Mesothelial cell of epicardium (in vitro differentiated cells): Measurements from ENCODE around the gene PER1. TPM values are rescaled to one million over a fixed set of nuclear protein-coding genes. Genes with fewer than 3 reads are reported as not detected.
A peak's percentile ranks its signal among the peaks of the same experiment; 100 is the strongest.

ENCODE experiments used
- DNase-seq, 2 experiments: peaks; one replicate each; pipeline ENCODE4 v3.0.0; 2021; ENCODE audit warnings: low spot score in 2 of 2; ENCODE audit not compliant: unreplicated experiment in 2 of 2
- H3K27ac Mint-ChIP-seq: 2 replicates; pipeline ENCODE4 v1.8.0; 2021; ENCODE audit warnings: mixed read lengths
- H3K27me3 Mint-ChIP-seq: 2 replicates; pipeline ENCODE4 v1.8.0; 2021; ENCODE audit warnings: low read depth, mixed read lengths
- H3K36me3 Mint-ChIP-seq: 2 replicates; pipeline ENCODE4 v1.8.0; 2021; ENCODE audit warnings: mixed read lengths
- H3K4me1 Mint-ChIP-seq: 2 replicates; pipeline ENCODE4 v1.8.0; 2021; ENCODE audit warnings: mixed read lengths
- H3K4me3 Mint-ChIP-seq: 2 replicates; pipeline ENCODE4 v1.8.0; 2021; ENCODE audit warnings: mild to moderate bottlenecking, moderate library complexity, mixed read lengths
- H3K9me3 Mint-ChIP-seq: 2 replicates; pipeline ENCODE4 v1.8.0; 2021; ENCODE audit warnings: mixed read lengths
- total RNA-seq: library from RNA; stranded (reverse); gene quantifications from 3 replicates; pipeline ENCODE4 v1.2.1, GENCODE V29; 2021
- TF ChIP-seq, protein P1 (sequence below): fragments of 200-600 bp; sonication (generic); IDR thresholded peaks from one replicate; pipeline ENCODE4 v1.5.0; 2021; ENCODE audit warnings: antibody characterized with exemption; ENCODE audit not compliant: unreplicated experiment

Gene PER1
- total RNA-seq, 1 donor from 2014 or later = 70.2 TPM

DNA sequence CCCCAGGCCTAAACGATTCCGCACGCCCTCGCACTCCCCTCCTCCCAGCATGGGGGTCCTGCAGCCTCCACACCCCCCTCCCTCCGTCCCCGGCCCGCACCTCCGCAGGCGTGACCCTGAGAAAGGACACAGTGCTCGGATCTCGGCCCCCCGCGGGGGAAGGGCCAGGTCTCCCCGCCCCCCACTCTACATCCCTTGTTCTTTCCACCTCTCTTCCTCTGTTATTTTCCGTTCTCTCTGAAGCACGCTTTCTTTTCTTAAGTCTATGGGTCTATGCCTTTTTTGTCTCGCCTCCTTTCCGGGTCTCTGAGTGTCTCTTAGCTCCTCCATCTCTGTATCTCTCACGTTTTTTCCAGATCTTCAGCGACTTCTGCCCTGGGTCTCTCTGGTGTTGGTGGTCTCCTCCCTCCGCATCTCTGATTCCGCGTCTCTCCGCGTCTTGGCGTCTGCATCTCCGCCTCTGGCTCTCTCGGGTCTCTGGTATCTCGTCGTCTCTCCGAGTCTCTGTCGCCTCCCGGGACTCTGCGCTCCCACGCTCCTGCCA is 26.2 kb downstream of the PER1 start:
- peak in 1 of 2 experiments; percentile 55 for DNase-seq
- Mint-ChIP-seq H3K9me3 (no peaks in the 10 kb centered on the region), H3K36me3 (no peaks in the 10 kb centered on the region), H3K27me3 (peaks cover 69% of the 10 kb centered on the region), H3K4me3 (peak overlapping the region; percentile 78), H3K27ac (peak overlapping the region; percentile 48), H3K4me1 (peaks cover 40% of the 10 kb centered on the region)
- TF ChIP-seq, protein P1, sequence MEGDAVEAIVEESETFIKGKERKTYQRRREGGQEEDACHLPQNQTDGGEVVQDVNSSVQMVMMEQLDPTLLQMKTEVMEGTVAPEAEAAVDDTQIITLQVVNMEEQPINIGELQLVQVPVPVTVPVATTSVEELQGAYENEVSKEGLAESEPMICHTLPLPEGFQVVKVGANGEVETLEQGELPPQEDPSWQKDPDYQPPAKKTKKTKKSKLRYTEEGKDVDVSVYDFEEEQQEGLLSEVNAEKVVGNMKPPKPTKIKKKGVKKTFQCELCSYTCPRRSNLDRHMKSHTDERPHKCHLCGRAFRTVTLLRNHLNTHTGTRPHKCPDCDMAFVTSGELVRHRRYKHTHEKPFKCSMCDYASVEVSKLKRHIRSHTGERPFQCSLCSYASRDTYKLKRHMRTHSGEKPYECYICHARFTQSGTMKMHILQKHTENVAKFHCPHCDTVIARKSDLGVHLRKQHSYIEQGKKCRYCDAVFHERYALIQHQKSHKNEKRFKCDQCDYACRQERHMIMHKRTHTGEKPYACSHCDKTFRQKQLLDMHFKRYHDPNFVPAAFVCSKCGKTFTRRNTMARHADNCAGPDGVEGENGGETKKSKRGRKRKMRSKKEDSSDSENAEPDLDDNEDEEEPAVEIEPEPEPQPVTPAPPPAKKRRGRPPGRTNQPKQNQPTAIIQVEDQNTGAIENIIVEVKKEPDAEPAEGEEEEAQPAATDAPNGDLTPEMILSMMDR = no peak

DNA sequence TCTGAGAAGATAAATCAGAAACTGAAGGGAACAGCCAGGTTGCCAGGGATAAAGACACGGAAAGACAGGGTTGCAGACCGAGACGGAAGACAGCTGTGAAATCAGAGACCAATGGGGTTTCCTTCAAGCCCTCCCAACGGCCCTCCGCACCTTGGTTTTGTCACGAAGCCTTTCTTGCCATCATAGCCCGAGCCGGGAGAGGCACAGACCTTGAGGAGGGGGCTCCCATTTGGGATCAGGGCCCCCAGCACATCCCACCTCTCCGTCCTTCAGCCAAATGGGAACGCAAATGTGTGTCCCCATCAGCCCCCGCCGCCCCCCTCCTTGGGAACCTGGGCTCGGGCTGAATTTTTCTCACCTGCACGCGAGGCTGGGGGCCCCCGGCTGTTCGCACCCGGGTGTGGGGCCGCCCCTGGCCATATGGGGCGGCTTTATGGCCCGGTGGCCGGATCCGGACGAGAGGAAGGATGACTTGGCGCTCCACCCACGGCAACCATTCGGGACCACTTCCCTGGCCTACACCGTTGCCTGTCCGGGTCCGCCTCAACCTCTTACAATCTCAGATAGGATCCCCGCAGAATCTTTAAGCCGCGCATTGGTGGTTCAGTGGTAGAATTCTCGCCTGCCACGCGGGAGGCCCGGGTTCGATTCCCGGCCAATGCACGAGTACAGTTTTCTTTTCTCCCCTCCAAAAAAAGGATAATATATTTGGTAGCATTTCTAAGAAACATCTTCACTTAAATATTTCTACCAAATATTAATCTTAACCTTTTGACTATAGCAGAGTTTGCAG is 26.9 kb downstream of the PER1 start:
- Mint-ChIP-seq H3K4me3 (peak overlapping the region; percentile 78), H3K27me3 (peaks cover 74% of the 10 kb centered on the region), H3K36me3 (no peaks in the 10 kb centered on the region), H3K9me3 (no peaks in the 10 kb centered on the region), H3K4me1 (peaks cover 46% of the 10 kb centered on the region), H3K27ac (peak overlapping the region; percentile 48)
- TF ChIP-seq, protein P1 = no peak
- peak; percentile 72 to 97 for DNase-seq

DNA sequence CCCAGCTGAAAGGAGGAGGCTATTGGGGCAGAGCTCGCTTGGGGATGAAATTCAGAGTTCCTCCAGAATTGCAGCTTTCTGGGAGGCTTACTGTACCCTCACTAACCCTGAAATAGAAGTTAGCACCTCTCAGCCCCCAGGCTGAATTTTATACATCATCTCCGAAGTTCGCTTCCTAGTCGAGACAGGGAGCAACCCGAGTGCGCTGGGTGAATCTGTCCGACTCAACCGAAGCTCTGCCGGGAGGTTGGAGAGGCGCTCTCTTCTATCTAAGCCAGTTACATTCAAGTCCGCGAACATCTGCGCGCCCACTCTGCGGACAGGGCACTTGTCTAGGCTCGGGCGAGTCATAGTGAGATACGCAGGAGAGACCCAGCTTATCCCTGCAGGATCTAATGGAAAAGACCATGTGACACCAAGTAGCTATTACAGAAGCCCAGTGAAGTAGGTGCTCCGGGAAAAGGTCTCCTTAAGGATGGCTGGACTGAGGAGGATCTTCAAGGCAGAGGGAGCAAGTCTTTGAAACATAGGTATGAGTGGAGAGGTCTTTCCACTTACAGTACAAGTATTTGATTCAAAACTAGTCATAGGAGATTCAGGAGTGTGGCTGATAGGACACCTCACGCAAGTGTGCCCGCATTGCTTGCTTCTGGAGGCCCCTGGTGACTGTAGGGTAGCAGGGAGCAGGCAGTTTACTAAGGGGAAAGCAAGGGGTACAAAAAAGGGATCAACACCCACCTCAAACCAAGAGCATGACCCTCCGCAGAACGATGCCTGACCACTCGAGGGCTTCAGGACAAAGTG is 27.7 kb downstream of the PER1 start:
- TF ChIP-seq, protein P1 = no peak
- Mint-ChIP-seq H3K4me1 (peaks cover 48% of the 10 kb centered on the region), H3K9me3 (no peaks in the 10 kb centered on the region), H3K27ac (peak overlapping the region; percentile 44), H3K27me3 (peaks cover 68% of the 10 kb centered on the region), H3K4me3 (peak overlapping the region; percentile 78), H3K36me3 (no peaks in the 10 kb centered on the region)
- DNase-seq = no peak

DNA sequence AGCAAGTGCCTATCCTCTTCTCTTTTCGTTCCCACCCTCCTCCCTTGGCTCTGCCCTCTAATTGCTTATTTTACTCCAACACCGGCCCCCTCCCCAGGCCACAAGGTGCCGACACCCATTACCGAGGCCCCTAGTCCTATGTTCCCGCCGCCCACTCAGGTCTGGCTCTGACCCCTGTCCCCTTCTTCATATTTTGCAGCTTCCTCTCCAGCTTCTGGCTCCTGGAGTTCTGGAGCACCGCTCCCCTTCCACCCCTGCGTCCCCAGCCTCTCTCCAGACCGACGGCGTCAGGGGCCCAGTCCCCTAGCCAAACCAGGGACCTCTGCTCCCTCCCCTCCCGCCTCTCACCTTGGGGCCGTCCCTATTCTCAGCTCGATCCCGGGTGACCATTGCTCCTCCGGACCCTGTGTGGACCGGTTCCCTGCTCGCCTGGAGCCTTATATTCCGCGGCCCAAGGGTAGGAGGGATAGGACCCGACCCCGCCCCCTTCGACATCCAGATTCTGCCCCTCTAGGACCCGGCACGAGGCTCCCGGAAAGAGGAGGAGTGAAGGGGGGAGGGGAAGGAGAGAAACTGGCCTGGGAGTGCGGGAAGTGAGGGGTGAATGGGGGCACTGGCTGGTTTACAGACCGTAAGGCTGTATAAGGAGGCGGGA is 28.4 kb downstream of the PER1 start, which contains the start of gene HES7:
TSS of gene HES7 (minus strand) at position 412 of the 655 bp plus-strand sequence. CDS start at position 390, 22 bp downstream.
- Mint-ChIP-seq H3K36me3 (no peaks in the 10 kb centered on the region), H3K9me3 (no peaks in the 10 kb centered on the region), H3K4me1 (peaks cover 48% of the 10 kb centered on the region), H3K4me3 (peak within 1 kb of the TSS; percentile 78), H3K27ac (peak within 1 kb of the TSS; percentile 44), H3K27me3 (peaks cover 64% of the 10 kb centered on the region)
- no peak for DNase-seq
- TF ChIP-seq, protein P1 = no peak
